SK-N-SH (cell line): Measurements from ENCODE around the gene TMEM179. TPM values are rescaled to one million over a fixed set of nuclear protein-coding genes. Genes with fewer than 3 reads are reported as not detected.
"Not testable (repeated sequence)": the region's sequence is repeated elsewhere in the genome, so short reads cannot be mapped to it uniquely, and the experiment has no call there.

Experiments used
- CTCF ChIA-PET: fragments of 300-600, 350-600 bp; formaldehyde crosslinking; extraction: SDS; loops from one replicate; lab custom pipeline; 2021; lab: Yijun Ruan, JAX
- POLR2A ChIA-PET: fragments of 350-600 bp; sonication (Branson Sonifier 250); formaldehyde crosslinking; extraction: SDS; loops from one replicate; lab custom pipeline; 2020; ENCODE audit warnings: antibody characterized with exemption, inconsistent platforms; lab: Yijun Ruan, JAX
- DNase-seq: peaks from one replicate; pipeline ENCODE4 v3.0.0; 2012
- H2AFZ ChIP-seq: fragments of 200-600 bp; sonication (generic); 2 replicates; pipeline ENCODE4 v1.8.1; 2016; ENCODE audit warnings: antibody characterized with exemption, mild to moderate bottlenecking, low read depth
- H3F3A ChIP-seq: fragments of 200-600 bp; sonication (generic); replicated peaks from 2 replicates; pipeline ENCODE3; 2016; ENCODE audit warnings: antibody characterized with exemption, mild to moderate bottlenecking; ENCODE audit not compliant: insufficient read depth
- H3K27ac ChIP-seq, 2 experiments: fragments of 200-500 bp in 1 of 2; fragments of 200-600 bp in 1 of 2; sonication (Bioruptor generic) in 1 of 2; sonication (generic), shearing (Covaris generic) in 1 of 2; 2 replicates each; pipeline versions ENCODE4 v1.5.1 to v1.6.1; 2014 to 2016; ENCODE audit warnings: low read depth in 2 of 2, inconsistent platforms in 1 of 2, low read length in 1 of 2, mild to moderate bottlenecking in 1 of 2, mixed read lengths in 1 of 2
- H3K27me3 ChIP-seq: fragments of 200-600 bp; sonication (generic), shearing (Covaris generic); 2 replicates; pipeline ENCODE4 v1.6.1; 2016; ENCODE audit warnings: mixed run types; ENCODE audit not compliant: insufficient read depth
- H3K36me3 ChIP-seq, 2 experiments: fragments of 200-500 bp in 1 of 2; fragments of 200-600 bp in 1 of 2; sonication (Bioruptor generic) in 1 of 2; sonication (generic) in 1 of 2; replicated peaks in 1 of 2; 2 replicates each; pipeline versions ENCODE3 to v1.5.1; 2014 to 2016; ENCODE audit warnings: low read length in 1 of 2, mild to moderate bottlenecking in 1 of 2; ENCODE audit not compliant: insufficient read depth in 2 of 2, control insufficient read depth in 1 of 2
- H3K4me1 ChIP-seq, 2 experiments: fragments of 200-500 bp in 1 of 2; fragments of 200-600 bp in 1 of 2; sonication (Bioruptor generic) in 1 of 2; sonication (generic), shearing (Covaris generic) in 1 of 2; 2 replicates each; pipeline versions ENCODE4 v1.5.1 to v1.6.1; 2014 to 2016; ENCODE audit warnings: low read depth in 1 of 2, low read length in 1 of 2, mixed run types in 1 of 2; ENCODE audit not compliant: insufficient read depth in 2 of 2, control insufficient read depth in 1 of 2
- H3K4me2 ChIP-seq: fragments of 200-600 bp; sonication (generic), shearing (Covaris generic); 2 replicates; pipeline ENCODE4 v1.6.1; 2017; ENCODE audit warnings: mixed run types
- H3K4me3 ChIP-seq, 2 experiments: fragments of 200-500 bp in 1 of 2; fragments of 200-600 bp in 1 of 2; sonication (Bioruptor generic) in 1 of 2; sonication (generic), shearing (Covaris generic) in 1 of 2; 2 replicates each; pipeline versions ENCODE4 v1.5.1 to v1.8.1; 2014 to 2016; ENCODE audit warnings: low read depth in 2 of 2, inconsistent platforms in 1 of 2, low read length in 1 of 2, mild to moderate bottlenecking in 1 of 2, mixed read lengths in 1 of 2, moderate library complexity in 1 of 2
- H3K79me2 ChIP-seq: fragments of 200-600 bp; sonication (generic); 2 replicates; pipeline ENCODE4 v1.8.1; 2017; ENCODE audit warnings: mild to moderate bottlenecking; ENCODE audit not compliant: insufficient read depth
- H3K9ac ChIP-seq: fragments of 200-600 bp; sonication (generic); 2 replicates; pipeline ENCODE4 v1.6.1; 2017; ENCODE audit warnings: mixed run types
- H3K9me2 ChIP-seq: fragments of 200-600 bp; sonication (generic); 2 replicates; pipeline ENCODE4 v1.6.1; 2017; ENCODE audit warnings: mixed run types
- H3K9me3 ChIP-seq: fragments of 200-600 bp; sonication (generic); 2 replicates; pipeline ENCODE4 v1.6.1; 2017; ENCODE audit warnings: mixed run types, mild to moderate bottlenecking, moderate library complexity
- H4K20me1 ChIP-seq: fragments of 200-600 bp; sonication (generic); 2 replicates; pipeline ENCODE4 v1.6.1; 2017; ENCODE audit warnings: mild to moderate bottlenecking, mixed run types; ENCODE audit not compliant: insufficient read depth
- ELF1 ChIP-seq: IDR thresholded peaks from 2 replicates; pipeline ENCODE4 v1.4.0; 2012
- EZH2phosphoT487 ChIP-seq: fragments of 200-600 bp; sonication (generic); IDR thresholded peaks from 2 replicates; pipeline ENCODE4 v1.6.1; 2017; ENCODE audit warnings: low read depth, mixed run types, mild to moderate bottlenecking, antibody characterized with exemption, moderate library complexity, borderline replicate concordance
- FOSL2 ChIP-seq: IDR thresholded peaks from 2 replicates; pipeline ENCODE4 v1.4.0; 2012; ENCODE audit warnings: low read depth, mild to moderate bottlenecking, moderate library complexity, borderline replicate concordance
- GABPA ChIP-seq: IDR thresholded peaks from 2 replicates; pipeline ENCODE4 v1.4.0; 2012; ENCODE audit warnings: low read depth, mild to moderate bottlenecking
- JUND ChIP-seq: IDR thresholded peaks from 2 replicates; pipeline ENCODE4 v1.4.0; 2012
- MEF2A ChIP-seq: IDR thresholded peaks from 2 replicates; pipeline ENCODE4 v1.4.0; 2012; ENCODE audit warnings: low read depth, borderline replicate concordance
- REST ChIP-seq: IDR thresholded peaks from 2 replicates; pipeline ENCODE4 v1.6.1; 2012; ENCODE audit warnings: mild to moderate bottlenecking, low read depth, low read length, moderate library complexity
- RFX5 ChIP-seq: IDR thresholded peaks from 2 replicates; pipeline ENCODE4 v1.6.1; 2012; ENCODE audit warnings: mild to moderate bottlenecking, improper control_type of control experiment, low read length
- USF2 ChIP-seq: fragments of 150-350 bp; IDR thresholded peaks from 2 replicates; pipeline ENCODE4 v1.6.1; 2017; ENCODE audit warnings: antibody characterized with exemption, low read length, low read depth, borderline replicate concordance
- WGBS: methylation state at CpG from one replicate; pipeline ENCODE4 v1.1.6; 2017; ENCODE audit warnings: low lambda C conversion rate; 5-methylcytosine and 5-hydroxymethylcytosine counted together
- polyA plus RNA-seq, 3 experiments: library from polyadenylated mRNA; depleted of rRNA; stranded (reverse); fragments of >200 nt; gene quantifications; 2 replicates each; pipeline ENCODE4 v1.2.3, GENCODE V29; 2012
- TF ChIP-seq, protein P1 (sequence below): IDR thresholded peaks from 2 replicates; pipeline ENCODE4 v1.4.0; 2012; ENCODE audit warnings: low read depth, borderline replicate concordance
- TF ChIP-seq, protein P2 (sequence below): IDR thresholded peaks from 2 replicates; pipeline ENCODE4 v1.4.0; 2012; ENCODE audit warnings: low read depth, borderline replicate concordance
- TF ChIP-seq, protein P3 (sequence below): fragments of 200-600 bp; sonication (generic); IDR thresholded peaks from 2 replicates; pipeline ENCODE4 v1.6.1; 2017; ENCODE audit warnings: antibody characterized with exemption, mild to moderate bottlenecking, moderate library complexity
- TF ChIP-seq, protein P4 (sequence below): IDR thresholded peaks from 2 replicates; pipeline ENCODE4 v1.4.0; 2012; ENCODE audit warnings: low read depth
- TF ChIP-seq, protein P5 (sequence below): fragments of 150-350 bp; IDR thresholded peaks from 2 replicates; pipeline ENCODE4 v1.6.1; 2016; ENCODE audit warnings: mild to moderate bottlenecking, low read depth, low read length

Gene TMEM179
- polyA plus RNA-seq, 1 of the 3 experiments (the other 2 are of a cell fraction), result 1.7 TPM

DNA sequence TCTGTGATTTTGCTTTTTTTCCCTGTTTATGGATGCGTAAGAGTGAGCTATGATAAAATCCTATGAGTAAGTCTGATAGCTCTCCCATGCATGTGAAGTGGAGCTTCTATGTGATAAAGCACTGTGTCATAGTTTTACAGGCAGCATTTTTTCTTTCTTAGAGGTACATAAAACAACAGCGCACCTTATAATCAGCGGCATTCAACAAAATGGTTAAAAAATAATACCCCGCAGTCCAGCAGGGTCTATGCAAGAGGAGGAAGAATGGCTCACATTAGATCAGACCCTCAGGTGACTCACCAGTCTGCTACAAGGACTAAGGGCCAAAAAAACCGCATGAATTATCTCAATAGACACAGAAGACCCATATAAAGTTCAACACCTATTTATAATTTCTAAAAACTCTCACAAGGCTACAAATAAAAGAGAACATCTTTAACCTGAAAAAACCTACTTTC is 33.0 kb upstream of the TMEM179 start:
- Histone ChIP-seq H2AFZ (no peak overlapping the region), H4K20me1 (no peaks in the 10 kb centered on the region), H3K27me3 (no peaks in the 10 kb centered on the region), H3K9me3 (no peaks in the 10 kb centered on the region), H3K9me2 (no peaks in the 10 kb centered on the region), H3K9ac (no peak overlapping the region), H3K4me1 (peaks cover 0 to 13% of the 10 kb centered on the region in 2 experiments; a peak in 2 of 4 replicates), H3K79me2 (no peaks in the 10 kb centered on the region), H3K36me3 (no peaks in the 10 kb centered on the region), H3F3A (no peaks in the 10 kb centered on the region), H3K27ac (no peak overlapping the region), H3K4me3 (no peak overlapping the region)
- DNase-seq, result no peak
- POLR2A ChIA-PET, result no interaction called here
- 64% methylated on average over 5 of the region's 5 CpGs for WGBS
- TF ChIP-seq, protein P1, sequence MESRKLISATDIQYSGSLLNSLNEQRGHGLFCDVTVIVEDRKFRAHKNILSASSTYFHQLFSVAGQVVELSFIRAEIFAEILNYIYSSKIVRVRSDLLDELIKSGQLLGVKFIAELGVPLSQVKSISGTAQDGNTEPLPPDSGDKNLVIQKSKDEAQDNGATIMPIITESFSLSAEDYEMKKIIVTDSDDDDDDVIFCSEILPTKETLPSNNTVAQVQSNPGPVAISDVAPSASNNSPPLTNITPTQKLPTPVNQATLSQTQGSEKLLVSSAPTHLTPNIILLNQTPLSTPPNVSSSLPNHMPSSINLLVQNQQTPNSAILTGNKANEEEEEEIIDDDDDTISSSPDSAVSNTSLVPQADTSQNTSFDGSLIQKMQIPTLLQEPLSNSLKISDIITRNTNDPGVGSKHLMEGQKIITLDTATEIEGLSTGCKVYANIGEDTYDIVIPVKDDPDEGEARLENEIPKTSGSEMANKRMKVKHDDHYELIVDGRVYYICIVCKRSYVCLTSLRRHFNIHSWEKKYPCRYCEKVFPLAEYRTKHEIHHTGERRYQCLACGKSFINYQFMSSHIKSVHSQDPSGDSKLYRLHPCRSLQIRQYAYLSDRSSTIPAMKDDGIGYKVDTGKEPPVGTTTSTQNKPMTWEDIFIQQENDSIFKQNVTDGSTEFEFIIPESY, result no peak
- TF ChIP-seq, protein P2, sequence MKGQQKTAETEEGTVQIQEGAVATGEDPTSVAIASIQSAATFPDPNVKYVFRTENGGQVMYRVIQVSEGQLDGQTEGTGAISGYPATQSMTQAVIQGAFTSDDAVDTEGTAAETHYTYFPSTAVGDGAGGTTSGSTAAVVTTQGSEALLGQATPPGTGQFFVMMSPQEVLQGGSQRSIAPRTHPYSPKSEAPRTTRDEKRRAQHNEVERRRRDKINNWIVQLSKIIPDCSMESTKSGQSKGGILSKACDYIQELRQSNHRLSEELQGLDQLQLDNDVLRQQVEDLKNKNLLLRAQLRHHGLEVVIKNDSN, result no peak
- no peak for TF ChIP-seq USF2
- no peak for TF ChIP-seq RFX5
- TF ChIP-seq REST, result no peak
- TF ChIP-seq, protein P3, sequence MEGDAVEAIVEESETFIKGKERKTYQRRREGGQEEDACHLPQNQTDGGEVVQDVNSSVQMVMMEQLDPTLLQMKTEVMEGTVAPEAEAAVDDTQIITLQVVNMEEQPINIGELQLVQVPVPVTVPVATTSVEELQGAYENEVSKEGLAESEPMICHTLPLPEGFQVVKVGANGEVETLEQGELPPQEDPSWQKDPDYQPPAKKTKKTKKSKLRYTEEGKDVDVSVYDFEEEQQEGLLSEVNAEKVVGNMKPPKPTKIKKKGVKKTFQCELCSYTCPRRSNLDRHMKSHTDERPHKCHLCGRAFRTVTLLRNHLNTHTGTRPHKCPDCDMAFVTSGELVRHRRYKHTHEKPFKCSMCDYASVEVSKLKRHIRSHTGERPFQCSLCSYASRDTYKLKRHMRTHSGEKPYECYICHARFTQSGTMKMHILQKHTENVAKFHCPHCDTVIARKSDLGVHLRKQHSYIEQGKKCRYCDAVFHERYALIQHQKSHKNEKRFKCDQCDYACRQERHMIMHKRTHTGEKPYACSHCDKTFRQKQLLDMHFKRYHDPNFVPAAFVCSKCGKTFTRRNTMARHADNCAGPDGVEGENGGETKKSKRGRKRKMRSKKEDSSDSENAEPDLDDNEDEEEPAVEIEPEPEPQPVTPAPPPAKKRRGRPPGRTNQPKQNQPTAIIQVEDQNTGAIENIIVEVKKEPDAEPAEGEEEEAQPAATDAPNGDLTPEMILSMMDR, result no peak
- no peak for TF ChIP-seq EZH2phosphoT487
- TF ChIP-seq GABPA, result no peak
- no peak for TF ChIP-seq JUND
- TF ChIP-seq ELF1, result no peak
- no peak for TF ChIP-seq FOSL2
- no peak for TF ChIP-seq MEF2A
- TF ChIP-seq, protein P4, sequence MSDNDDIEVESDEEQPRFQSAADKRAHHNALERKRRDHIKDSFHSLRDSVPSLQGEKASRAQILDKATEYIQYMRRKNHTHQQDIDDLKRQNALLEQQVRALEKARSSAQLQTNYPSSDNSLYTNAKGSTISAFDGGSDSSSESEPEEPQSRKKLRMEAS, result no peak
- TF ChIP-seq, protein P5, sequence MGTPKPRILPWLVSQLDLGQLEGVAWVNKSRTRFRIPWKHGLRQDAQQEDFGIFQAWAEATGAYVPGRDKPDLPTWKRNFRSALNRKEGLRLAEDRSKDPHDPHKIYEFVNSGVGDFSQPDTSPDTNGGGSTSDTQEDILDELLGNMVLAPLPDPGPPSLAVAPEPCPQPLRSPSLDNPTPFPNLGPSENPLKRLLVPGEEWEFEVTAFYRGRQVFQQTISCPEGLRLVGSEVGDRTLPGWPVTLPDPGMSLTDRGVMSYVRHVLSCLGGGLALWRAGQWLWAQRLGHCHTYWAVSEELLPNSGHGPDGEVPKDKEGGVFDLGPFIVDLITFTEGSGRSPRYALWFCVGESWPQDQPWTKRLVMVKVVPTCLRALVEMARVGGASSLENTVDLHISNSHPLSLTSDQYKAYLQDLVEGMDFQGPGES, result no peak
- TF ChIP-seq, all 33 proteins: peak for 0
- no peak overlapping the region for H3K4me2 ChIP-seq
- CTCF ChIA-PET, result interaction anchor here (1.1 to 3.5 kb wide), 4 partner anchors 42 to 559 kb away, joined by 3 to 55 read pairs (median 11); no protein-coding TSS in a partner anchor

GRCh38 chr14:104636846-104637545 is 32.4 kb upstream of the TMEM179 start:
- H2AFZ ChIP-seq, H3K27ac ChIP-seq, POLR2A ChIA-PET, H3F3A ChIP-seq, DNase-seq, H3K36me3 ChIP-seq, H3K4me3 ChIP-seq, H4K20me1 ChIP-seq, H3K9ac ChIP-seq, H3K9me2 ChIP-seq, H3K9me3 ChIP-seq, H3K4me2 ChIP-seq, H3K79me2 ChIP-seq, H3K27me3 ChIP-seq: not testable (repeated sequence)
- 69% methylated on average over 14 of the region's 39 CpGs for WGBS
- CTCF ChIA-PET, result interaction anchor here (1.1 to 2.4 kb wide), 3 partner anchors 41 to 559 kb away, joined by 3 to 15 read pairs (median 7); no protein-coding TSS in a partner anchor
- peaks cover 0 to 13% of the 10 kb centered on the region in 2 experiments; a peak in 2 of 4 replicates for H3K4me1 ChIP-seq
